NCI-H524 (cell line): ENCODE data around the gene RRP9.

ENCODE experiments used
- DNase-seq, 2 experiments: peaks; one replicate each; lab custom pipeline; 2025; lab: John Stamatoyannopoulos, UW

The RRP9 gene

GRCh38 chr3:51971350-51971749, 29.6 kb upstream of the RRP9 start:
- DNase-seq: no peak

- peak; percentile 23 to 61 for DNase-seq
These were observed 29.0 kb upstream of the RRP9 start for GRCh38 chr3:51970606-51971300.

- DNase-seq: no peak
These were observed 28.1 kb upstream of the RRP9 start for GRCh38 chr3:51969841-51970240.

GRCh38 chr3:51968883-51969678, 27.4 kb upstream of the RRP9 start:
- peak in 1 of 2 experiments; percentile 54 for DNase-seq

- peak; percentile 87 to 95 for DNase-seq
These were observed 26.6 kb upstream of the RRP9 start for GRCh38 chr3:51968170-51968775.

- DNase-seq: peak in 1 of 2 experiments; percentile 54
These were observed 25.9 kb upstream of the RRP9 start, which contains the start of gene PCBP4 for GRCh38 chr3:51967384-51968169. Gene PCBP4, minus strand, starts transcription at chr3:51967454. Its CDS starts 6,214 bp downstream, at chr3:51961240.

- peak in 1 of 2 experiments; percentile 46 for DNase-seq
These were observed 25.2 kb upstream of the RRP9 start for GRCh38 chr3:51966922-51967383.

GRCh38 chr3:51966486-51966885, 24.8 kb upstream of the RRP9 start:
- DNase-seq: peak; percentile 33 to 45

- DNase-seq: peak in 1 of 2 experiments; percentile 28
These were observed 24.3 kb upstream of the RRP9 start for GRCh38 chr3:51966016-51966415.

- peak in 1 of 2 experiments; percentile 81 for DNase-seq
These were observed 22.8 kb upstream of the RRP9 start for GRCh38 chr3:51964521-51964920.

- DNase-seq: peak; percentile 97 to 98
These were observed 22.3 kb upstream of the RRP9 start for GRCh38 chr3:51963951-51964451.

GRCh38 chr3:51962854-51963530, 21.3 kb upstream of the RRP9 start:
- peak; percentile 52 to 74 for DNase-seq

GRCh38 chr3:51961602-51962569, 20.2 kb upstream of the RRP9 start:
- peak; percentile 91 to 95 for DNase-seq

- DNase-seq: no peak
These were observed 19.3 kb upstream of the RRP9 start for GRCh38 chr3:51961011-51961410.

- DNase-seq: no peak
These were observed 18.7 kb upstream of the RRP9 start for GRCh38 chr3:51960386-51960785.

GRCh38 chr3:51959651-51960050, 17.9 kb upstream of the RRP9 start:
- DNase-seq: no peak

GRCh38 chr3:51958603-51959521, 17.2 kb upstream of the RRP9 start:
- DNase-seq: no peak

GRCh38 chr3:51957520-51958205, 16.0 kb upstream of the RRP9 start:
- no peak for DNase-seq
